Right renal pelvis (tissue), 4 donors: Measurements from ENCODE around the gene UBAP2. TPM values are rescaled to one million over a fixed set of nuclear protein-coding genes. Genes with fewer than 3 reads are reported as not detected.

Experiments
- DNase-seq, 4 donors: peaks; one replicate each; pipeline ENCODE4 v3.0.0-alpha.2; 2013; ENCODE audit warnings: low read depth in 4 of 4, low spot score in 3 of 4, missing footprints in 1 of 4
- polyA plus RNA-seq, 4 donors: library from polyadenylated mRNA; unstranded; fragments of 120-200 nt; gene quantifications; one replicate each; pipeline ENCODE4 v1.2.1, GENCODE V29; 2013; ENCODE audit not compliant: insufficient read length in 4 of 4

The UBAP2 gene
- polyA plus RNA-seq, result 10 to 100 TPM; 36.2 to 42.7 (median 37.6) TPM

GRCh38 chr9:34048727-34049629 is at the start of gene UBAP2:
Gene UBAP2, minus strand, starts transcription at chr9:34048887. Its CDS starts 31,739 bp downstream, at chr9:34017148.
- peak; percentile 95 to 100 (median 97) for DNase-seq

- DNase-seq, result no peak
Measured at GRCh38 chr9:34098307-34098706, 49.6 kb upstream of the UBAP2 start.

GRCh38 chr9:34097865-34098264 is 49.2 kb upstream of the UBAP2 start:
- no peak for DNase-seq

GRCh38 chr9:34096751-34097150 is 48.1 kb upstream of the UBAP2 start:
- DNase-seq, result no peak

- DNase-seq, result no peak
Measured at GRCh38 chr9:34093578-34093977, 44.9 kb upstream of the UBAP2 start.

GRCh38 chr9:34089311-34089710 is 40.6 kb upstream of the UBAP2 start:
- no peak for DNase-seq

- no peak for DNase-seq
Measured at GRCh38 chr9:34087370-34087769, 38.7 kb upstream of the UBAP2 start.

- DNase-seq, result no peak
Measured at GRCh38 chr9:34086864-34087263, 38.2 kb upstream of the UBAP2 start.

- DNase-seq, result no peak
Measured at GRCh38 chr9:34085581-34086500, 37.2 kb upstream of the UBAP2 start.

- no peak for DNase-seq
Measured at GRCh38 chr9:34084562-34084961, 35.9 kb upstream of the UBAP2 start.

- no peak for DNase-seq
Measured at GRCh38 chr9:34079181-34079580, 30.5 kb upstream of the UBAP2 start.

GRCh38 chr9:34072868-34073590 is 24.3 kb upstream of the UBAP2 start:
- peak in 3 of 4 donors; percentile 37 to 78 (median 78) for DNase-seq

GRCh38 chr9:34072410-34072809 is 23.7 kb upstream of the UBAP2 start:
- DNase-seq, result peak in 1 of 4 donors; percentile 13

- DNase-seq, result no peak
Measured at GRCh38 chr9:34070606-34071324, 22.1 kb upstream of the UBAP2 start.

- DNase-seq, result no peak
Measured at GRCh38 chr9:34069831-34070230, 21.1 kb upstream of the UBAP2 start.

- no peak for DNase-seq
Measured at GRCh38 chr9:34065541-34065940, 16.9 kb upstream of the UBAP2 start.

- DNase-seq, result no peak
Measured at GRCh38 chr9:34059954-34060353, 11.3 kb upstream of the UBAP2 start.

GRCh38 chr9:34059281-34059680 is 10.6 kb upstream of the UBAP2 start:
- DNase-seq, result no peak

- DNase-seq, result no peak
Measured at GRCh38 chr9:34049630-34050384, 1.1 kb upstream of the UBAP2 start.
